Heart left ventricle (tissue), 16 donors: ENCODE data around the gene RPS6KA2. TPM values are rescaled to one million over a fixed set of nuclear protein-coding genes. Genes with fewer than 3 reads are reported as not detected.

Experiments
- ATAC-seq, 4 donors: fragments of 200-7000 bp; cut with Tn5 transposase; one replicate each; pipeline ENCODE4 v1.9.1; 2020 to 2022; ENCODE audit warnings: moderate library complexity in 4 of 4, mild to moderate bottlenecking in 3 of 4, moderate number of reproducible peaks in 1 of 4
- DNase-seq, 5 donors: peaks; one replicate each; pipeline ENCODE4 v3.0.0-alpha.2; 2020
- H3K27ac ChIP-seq, 12 donors: fragments of 200-600 bp; sonication (generic) in 4 of 12; one replicate each; pipeline versions ENCODE4 v1.5.0 to v1.8.0; 2016 to 2022; ENCODE audit warnings: mild to moderate bottlenecking in 2 of 12
- H3K27me3 ChIP-seq, 9 donors: fragments of 200-600 bp; sonication (generic) in 2 of 9; one replicate each; pipeline versions ENCODE4 v1.5.1 to v1.8.0; 2016 to 2022; ENCODE audit warnings: mild to moderate bottlenecking in 3 of 9
- H3K36me3 ChIP-seq, 9 donors: fragments of 200-600 bp; sonication (generic) in 2 of 9; one replicate each; pipeline versions ENCODE4 v1.5.0 to v1.8.0; 2018 to 2022; ENCODE audit warnings: mild to moderate bottlenecking in 2 of 9
- H3K4me1 ChIP-seq, 12 donors: fragments of 200-600 bp; sonication (generic) in 4 of 12; one replicate each; pipeline versions ENCODE4 v1.5.0 to v1.8.0; 2016 to 2022; ENCODE audit warnings: mild to moderate bottlenecking in 3 of 12
- H3K4me3 ChIP-seq, 12 donors: fragments of 200-600 bp; sonication (generic) in 4 of 12; one replicate each; pipeline versions ENCODE4 v1.5.0 to v1.8.0; 2017 to 2022; ENCODE audit warnings: mild to moderate bottlenecking in 9 of 12, moderate library complexity in 4 of 12
- H3K9me3 ChIP-seq, 12 donors: fragments of 200-600 bp; sonication (generic) in 4 of 12; one replicate each; pipeline versions ENCODE4 v1.5.0 to v1.8.0; 2016 to 2022; ENCODE audit warnings: mild to moderate bottlenecking in 1 of 12
- CTCF ChIP-seq, 12 donors: fragments of 200-600 bp; sonication (generic) in 4 of 12; IDR thresholded peaks; one replicate each; pipeline versions ENCODE4 v1.5.0 to v1.8.0; 2018 to 2022; ENCODE audit warnings: antibody characterized with exemption in 12 of 12, mild to moderate bottlenecking in 5 of 12
- POLR2A ChIP-seq, 2 donors: fragments of 450-650 bp; IDR thresholded peaks; one replicate each; pipeline ENCODE4 v1.6.1; 2017; ENCODE audit warnings: antibody characterized with exemption in 2 of 2, mild to moderate bottlenecking in 2 of 2, moderate library complexity in 2 of 2
- whole genome bisulfite sequencing, 4 donors: extraction: QIAGEN DNeasy Blood & Tissue Kit in 2 of 4; methylation state at CpG; one replicate each; pipeline versions ENCODE4 v1.1.5 to v1.1.7; 2013 to 2018; 5-methylcytosine and 5-hydroxymethylcytosine counted together
- intact Hi-C, 10 donors: fragments of 100-400 bp; cut with DNase I; formaldehyde crosslinking; loops; one replicate each; pipeline versions ENCODE4 v1.11.1 to v1.14.2; 2022
- polyA plus RNA-seq, 2 donors: library from polyadenylated mRNA; stranded (reverse); fragments of 200-250 nt; gene quantifications; one replicate each; pipeline ENCODE4 v1.2.3, GENCODE V29; 2013
- total RNA-seq, 9 donors: library from RNA; depleted of rRNA in 2 of 9; stranded (reverse); fragments of >200 nt in 2 of 9; fragmentation: NEBNext Ultra II Directional in 3 of 9; extraction: Animal tissue kit (Norgen Biotek cat#: 25700) in 3 of 9; gene quantifications; one replicate each; pipeline versions ENCODE4 v1.1.0 to v1.2.4, GENCODE V29; 2016 to 2023
- donor health status: ischemic (EF 13 %, LVEDD 7.1; RV severe dilation, severe dysfunction).
- donor health status: healthy with polysubstance abuse.
- donor health status: DM: no; HTN: yes; CAD: no.
- donor health status: DM: no; HTN: no; CAD: no.
- donor health status: ischemic (EF 25% LVEDD 6.9; RV normal size, moderate dysfunction).
- donor health status: ischemic (EF 25% LVEDD 5.7; RV mildly dilated, moderate dysfunction).
- donor health status: healthy.
- donor health status: DM: yes; HTN: yes; CAD: no.
- donor health status: ischemic (EF 35%, LVEDD 5.7; RV mildly dilated, moderate dysfunction).
- donor health status: nonischemic (EF 11% LVEDD 7.7; RV severe dilation, severe dysfunction).
- donor health status: DM: yes; HTN: yes; CAD: no.
- donor health status: PGD.
- donor health status: ischemic (EF 29% LVEDD 5.4; RV normal size, mild dysfunction).
- donor health status: nonischemic (EF 23%, LVEDD 6.1; RV moderate dilation, normal function).

RPS6KA2 gene
- total and polyA plus RNA-seq, 11 donors, result 23.0 to 171 (median 91.6) TPM

DNA sequence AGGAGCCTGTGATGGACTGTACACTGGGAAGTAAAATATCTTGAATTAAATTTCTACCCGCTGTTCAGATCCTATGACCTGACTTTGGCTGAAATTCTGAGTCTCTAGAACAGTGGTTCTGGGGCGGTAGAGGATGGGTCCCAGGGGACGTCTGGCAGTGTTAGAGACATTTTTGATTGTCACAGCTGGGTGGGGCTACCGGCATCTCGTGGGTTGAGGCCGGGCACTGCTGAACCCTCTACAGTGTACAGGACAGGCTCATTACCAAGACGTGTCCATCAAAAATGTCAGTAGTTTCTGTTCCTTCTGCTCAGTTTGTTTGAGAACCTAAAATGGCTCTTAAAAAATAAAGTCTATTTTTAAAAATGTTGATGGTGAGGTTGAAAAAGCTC is 11.5 kb upstream of the RPS6KA2 start:
- no peak for DNase-seq
- Histone ChIP-seq H3K4me3 (no peak overlapping the region), H3K27me3 (no peaks in the 10 kb centered on the region), H3K4me1 (peaks cover 3 to 60% (median 44%) of the 10 kb centered on the region in 12 donors), H3K27ac (no peak overlapping the region), H3K36me3 (no peaks in the 10 kb centered on the region), H3K9me3 (peaks cover 0 to 13% (median 3%) of the 10 kb centered on the region in 12 donors)
- no peak for ATAC-seq
- TF ChIP-seq CTCF (IDR thresholded peaks at IDR 0.05) (no peak), POLR2A (IDR thresholded peaks at IDR 0.05) (no peak)
- intact Hi-C loops, result loop anchor here in 1 of 10 donors (5.0 kb wide), 1 partner anchor 54 kb away; no protein-coding TSS in a partner anchor
- 68 to 80% (median 73%) methylated on average over 7 of the region's 7 CpGs for WGBS, 4 donors

GRCh38 chr6:166637812-166638572 is 10.9 kb upstream of the RPS6KA2 start:
- H3K36me3 ChIP-seq, result no peaks in the 10 kb centered on the region
- H3K4me1 ChIP-seq, result peaks cover 3 to 63% (median 47%) of the 10 kb centered on the region in 12 donors
- no peaks in the 10 kb centered on the region for H3K27me3 ChIP-seq
- intact Hi-C loops, result loop anchor here in 1 of 10 donors (5.0 kb wide), 1 partner anchor 54 kb away; no protein-coding TSS in a partner anchor
- H3K9me3 ChIP-seq, result peaks cover 0 to 7% (median 0%) of the 10 kb centered on the region in 12 donors
- H3K4me3 ChIP-seq, result no peak overlapping the region
- ATAC-seq (no peak), DNase-seq (no peak)
- no peak for TF ChIP-seq POLR2A (IDR thresholded peaks at IDR 0.05)
- no peak for TF ChIP-seq CTCF (IDR thresholded peaks at IDR 0.05)
- H3K27ac ChIP-seq, result peak overlapping the region in 6 of 12 donors; percentile 62 to 84 (median 78)
- WGBS, 4 donors, result 84 to 91% (median 89%) methylated on average over 23 to 29 of the region's 29 CpGs

DNA sequence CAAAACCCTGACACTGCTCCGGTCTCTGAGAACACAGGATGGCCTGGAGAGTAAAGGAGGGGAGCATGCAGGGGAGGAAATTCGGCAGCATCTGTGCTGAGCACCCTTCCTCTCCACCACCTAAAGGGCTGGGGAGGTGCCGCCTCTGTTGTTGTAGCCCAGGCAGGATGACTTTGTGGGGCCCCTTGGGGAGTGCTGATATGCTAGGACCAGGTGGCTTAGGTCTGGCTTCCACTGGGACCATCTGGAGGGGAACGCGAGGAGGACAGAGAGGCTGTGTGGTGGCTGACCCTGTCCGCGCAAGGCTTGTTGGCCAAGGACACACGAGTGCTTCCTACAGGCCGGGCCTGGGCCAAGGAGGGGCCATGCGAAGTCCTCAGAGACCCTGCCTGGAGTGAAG is 9.9 kb upstream of the RPS6KA2 start:
- no peak overlapping the region for H3K4me3 ChIP-seq
- ATAC-seq, result peak in 1 of 4 donors; percentile 28
- WGBS, 4 donors, result 63 to 80% (median 68%) methylated on average over 10 of the region's 10 CpGs
- no peaks in the 10 kb centered on the region for H3K27me3 ChIP-seq
- no peaks in the 10 kb centered on the region for H3K36me3 ChIP-seq
- intact Hi-C loops, result loop anchor here in 1 of 10 donors (5.0 kb wide), 1 partner anchor 55 kb away; no protein-coding TSS in a partner anchor
- no peak for TF ChIP-seq POLR2A (IDR thresholded peaks at IDR 0.05)
- no peak for TF ChIP-seq CTCF (IDR thresholded peaks at IDR 0.05)
- H3K27ac ChIP-seq, result peak overlapping the region; percentile 27 to 84 (median 67)
- peaks cover 3 to 63% (median 47%) of the 10 kb centered on the region in 12 donors for H3K4me1 ChIP-seq
- no peaks in the 10 kb centered on the region for H3K9me3 ChIP-seq
- peak in 1 of 5 donors; percentile 18 for DNase-seq

DNA sequence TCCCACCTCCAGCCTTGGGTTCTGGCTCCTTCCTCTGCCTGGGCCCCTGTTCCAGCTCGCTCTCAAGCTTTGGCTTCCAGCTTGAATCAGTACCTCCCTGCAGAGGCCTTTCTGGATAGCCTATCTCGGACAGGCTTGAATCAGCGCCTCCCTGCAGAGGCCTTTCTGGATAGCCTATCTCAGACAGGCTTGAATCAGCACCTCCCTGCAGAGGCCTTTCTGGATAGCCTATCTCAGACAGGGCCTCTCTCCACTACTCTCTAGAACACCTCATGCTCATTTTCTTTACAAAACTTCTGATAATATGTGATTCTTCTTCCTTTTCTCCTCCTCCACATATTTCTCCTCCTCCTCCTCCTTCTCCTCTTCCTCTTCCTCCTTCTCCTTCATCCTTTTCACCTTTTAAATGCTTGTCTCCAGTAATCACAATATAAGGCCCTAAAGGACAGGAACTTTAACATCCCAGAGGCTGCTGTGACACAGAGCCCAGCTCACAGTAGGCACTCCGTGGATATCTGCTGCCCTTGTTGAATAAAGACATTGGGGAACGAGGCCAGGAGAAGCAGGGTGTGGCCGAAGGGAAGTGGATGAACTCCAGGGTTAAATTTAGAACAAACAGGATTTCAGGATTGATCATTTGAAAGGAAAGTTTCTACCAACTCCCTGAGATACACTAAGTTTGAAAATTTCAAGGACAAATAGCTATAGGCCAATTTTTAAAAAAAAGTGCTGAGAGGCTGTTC is 9.3 kb upstream of the RPS6KA2 start:
- intact Hi-C loops, result loop anchor here in 1 of 10 donors (5.0 kb wide), 1 partner anchor 56 kb away; no protein-coding TSS in a partner anchor

More for the DNA sequence above, 9.3 kb upstream of the RPS6KA2 start:
- H3K27ac ChIP-seq, result peak overlapping the region; percentile 27 to 84 (median 67)
- no peaks in the 10 kb centered on the region for H3K27me3 ChIP-seq
- WGBS, 4 donors, result 35 to 43% (median 39%) methylated on average over 6 of the region's 6 CpGs
- no peaks in the 10 kb centered on the region for H3K36me3 ChIP-seq
- DNase-seq, result peak in 1 of 5 donors; percentile 61
- peak in 3 of 4 donors; percentile 24 to 37 (median 29) for ATAC-seq
- peaks cover 3 to 63% (median 47%) of the 10 kb centered on the region in 12 donors for H3K4me1 ChIP-seq
- no peak for TF ChIP-seq CTCF (IDR thresholded peaks at IDR 0.05)
- TF ChIP-seq POLR2A (IDR thresholded peaks at IDR 0.05), result no peak
- no peak overlapping the region for H3K4me3 ChIP-seq
- H3K9me3 ChIP-seq, result no peaks in the 10 kb centered on the region
